HG02840 (cell line): ENCODE data around the gene ITGA2B.
"Not testable (repeated sequence)": the region's sequence is repeated elsewhere in the genome, so short reads cannot be mapped to it uniquely, and the experiment has no call there.

Experiments used
- ATAC-seq: cut with Tn5 transposase; IDR thresholded peaks from one replicate; pipeline ENCODE4 v1.9.1; 2021; ENCODE audit warnings: mild to moderate bottlenecking, moderate library complexity, moderate number of reproducible peaks; ENCODE audit not compliant: unreplicated experiment, low FRiP score

Gene ITGA2B

GRCh38 chr17:44372036-44372435 is 17.4 kb downstream of the ITGA2B start:
- no peak for ATAC-seq

DNA sequence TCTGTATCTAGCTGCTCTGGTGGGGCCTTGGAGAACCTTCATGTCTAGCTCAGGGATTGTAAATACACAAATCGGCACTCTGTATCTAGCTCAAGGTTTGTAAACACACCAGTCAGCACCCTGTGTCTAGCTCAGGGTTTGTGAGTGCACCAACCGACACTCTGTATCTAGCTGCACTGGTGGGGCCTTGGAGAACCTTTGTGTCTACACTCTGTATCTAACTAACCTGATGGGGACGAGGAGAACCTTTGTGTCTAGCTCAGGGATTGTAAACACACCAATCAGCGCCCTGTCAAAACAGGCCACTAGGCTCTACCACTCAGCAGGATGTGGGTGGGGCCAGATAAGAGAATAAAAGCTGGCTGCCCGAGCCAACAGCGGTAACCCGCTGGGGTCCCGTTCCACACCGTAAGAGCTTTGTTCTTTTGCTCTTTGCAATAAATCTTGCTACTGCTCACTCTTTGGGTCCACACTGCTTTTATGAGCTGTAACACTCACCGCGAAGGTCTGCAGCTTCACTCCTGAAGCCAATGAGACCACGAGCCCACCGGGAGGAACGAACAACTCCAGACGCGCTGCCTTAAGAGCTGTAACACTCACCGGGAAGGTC is 19.9 kb downstream of the ITGA2B start:
- ATAC-seq: not testable (repeated sequence)

DNA sequence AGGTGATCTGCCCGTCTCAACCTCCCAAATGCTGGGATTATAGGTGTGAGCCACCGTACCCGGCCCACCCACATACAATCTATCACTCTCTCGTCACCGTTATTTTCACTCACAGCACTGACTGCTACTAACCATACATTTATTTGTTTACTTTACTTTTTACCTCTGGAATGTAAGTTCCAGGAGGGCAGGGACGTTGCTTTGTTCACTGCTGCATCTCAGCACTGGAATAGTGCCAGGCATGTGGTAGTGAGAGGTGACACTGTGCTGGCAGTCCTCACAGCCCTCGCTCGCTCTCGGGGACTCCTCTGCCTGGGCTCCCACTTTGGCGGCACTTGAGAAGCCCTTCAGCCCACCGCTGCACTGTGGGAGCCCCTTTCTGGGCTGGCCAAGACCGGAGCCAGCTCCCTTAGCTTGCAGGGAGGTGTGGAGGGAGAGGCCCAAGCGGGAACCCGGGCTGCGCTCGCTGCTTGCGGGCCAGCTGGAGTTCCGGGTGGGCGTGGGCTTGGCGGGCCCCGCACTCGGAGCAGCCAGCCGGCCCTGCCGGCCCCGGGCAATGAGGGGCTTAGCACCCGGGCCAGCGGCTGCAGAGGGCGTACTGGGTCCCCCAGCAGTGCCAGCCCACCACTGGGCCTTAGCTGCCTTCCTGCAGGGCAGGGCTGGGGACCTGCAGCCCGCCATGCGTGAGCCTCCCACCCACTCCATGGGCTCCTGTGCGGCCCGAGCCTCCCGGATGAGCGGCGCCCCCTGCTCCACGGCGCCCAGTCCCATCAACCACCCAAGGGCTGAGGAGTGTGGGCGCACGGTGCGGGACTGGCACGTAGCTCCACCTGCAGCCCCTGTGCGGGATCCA is 20.8 kb downstream of the ITGA2B start:
- not testable (repeated sequence) for ATAC-seq

DNA sequence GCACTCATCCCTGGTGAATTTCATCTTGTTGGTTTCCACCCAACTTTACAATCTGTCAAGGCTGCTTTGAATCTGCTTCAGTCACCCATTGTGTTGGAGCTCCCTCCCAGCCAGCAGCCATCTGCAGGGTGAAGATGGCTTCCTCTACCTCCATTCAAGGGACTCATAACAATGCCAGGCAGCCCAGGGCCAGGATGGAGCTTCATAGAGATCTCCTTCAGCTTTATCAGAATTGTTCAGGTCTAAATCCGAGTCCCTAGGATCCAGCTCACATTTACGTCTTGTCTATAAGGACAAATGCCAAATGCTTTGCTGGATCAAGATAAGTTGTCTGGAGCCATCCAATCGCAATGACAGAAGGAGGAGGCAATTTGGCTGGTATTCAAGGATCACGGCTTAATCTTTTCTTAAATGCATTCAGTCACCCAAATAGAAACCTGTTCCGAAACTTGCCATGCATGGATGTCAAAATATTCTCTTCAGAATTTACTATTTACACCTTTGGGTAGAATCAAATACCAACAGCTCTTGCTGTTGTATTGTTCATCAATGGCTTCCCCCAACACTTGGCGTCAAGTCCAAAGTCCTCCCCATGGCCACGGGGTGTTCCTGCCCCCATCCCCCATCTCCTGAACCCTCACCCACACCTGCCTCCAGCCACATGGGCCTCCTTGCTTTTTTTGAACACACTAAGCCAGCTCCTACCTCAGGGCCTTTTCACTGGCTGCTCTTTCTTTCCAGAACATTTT is 22.0 kb downstream of the ITGA2B start:
- no peak for ATAC-seq

DNA sequence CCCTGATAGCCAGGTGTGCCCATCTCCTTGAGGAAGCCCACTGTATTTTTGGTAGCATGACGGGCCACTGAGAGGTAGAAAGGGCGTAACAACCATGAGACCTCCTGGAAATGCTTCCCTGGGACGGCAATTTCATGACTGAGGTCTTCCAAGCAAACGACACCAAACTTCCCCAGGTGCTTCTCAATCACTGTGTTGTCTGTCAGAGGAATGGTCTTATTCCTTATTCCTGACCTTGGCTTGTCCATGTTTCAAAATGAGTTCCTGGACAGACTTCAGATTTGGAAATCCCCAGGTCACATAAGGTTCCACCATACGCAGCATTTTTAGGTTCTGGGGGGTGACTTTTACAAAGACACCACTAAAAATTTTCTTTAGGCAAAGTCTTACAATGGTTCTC is 24.4 kb downstream of the ITGA2B start:
- ATAC-seq: not testable (repeated sequence)

DNA sequence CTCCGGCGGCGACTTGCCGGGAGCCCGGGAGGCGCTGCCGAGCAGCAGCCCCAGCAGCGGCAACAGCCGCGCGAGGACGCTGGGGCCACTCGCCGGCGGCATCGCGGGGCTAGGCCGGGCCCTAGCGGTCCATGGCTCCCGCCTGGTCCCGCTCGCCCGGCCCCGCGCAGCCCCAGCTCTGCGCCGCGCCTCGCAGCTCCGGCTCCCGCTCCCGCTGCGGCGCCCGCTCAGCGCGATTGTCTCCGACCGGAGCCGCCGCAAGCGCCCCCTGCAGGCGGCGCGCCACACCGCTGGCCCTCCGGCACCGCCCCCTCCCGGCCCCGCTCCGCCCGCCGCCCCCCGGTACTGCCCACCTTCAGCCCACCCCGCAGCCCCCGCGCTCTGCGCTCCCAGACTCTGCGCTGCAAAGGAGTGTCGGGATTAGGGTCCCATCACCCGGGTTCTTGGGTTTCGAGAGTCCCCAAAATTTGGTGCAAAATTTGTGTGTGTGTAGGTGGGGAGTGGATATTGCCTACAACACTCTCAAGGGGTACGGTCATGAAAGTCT is 25.8 kb downstream of the ITGA2B start, which contains the start of gene FAM171A2:
TSS of gene FAM171A2 (minus strand) at position 241 of the 547 bp plus-strand sequence. CDS start at position 102, 139 bp downstream.
- ATAC-seq: no peak

- ATAC-seq: no peak
Measured at GRCh38 chr17:44362949-44363612, 26.4 kb downstream of the ITGA2B start.

- no peak for ATAC-seq
Measured at GRCh38 chr17:44362459-44362948, 26.9 kb downstream of the ITGA2B start.

- ATAC-seq: no peak
Measured at GRCh38 chr17:44361292-44362260, 27.9 kb downstream of the ITGA2B start.

GRCh38 chr17:44360826-44361225 is 28.6 kb downstream of the ITGA2B start:
- no peak for ATAC-seq

GRCh38 chr17:44360144-44360533 is 29.3 kb downstream of the ITGA2B start:
- no peak for ATAC-seq

GRCh38 chr17:44359458-44360143 is 29.8 kb downstream of the ITGA2B start:
- ATAC-seq: no peak

DNA sequence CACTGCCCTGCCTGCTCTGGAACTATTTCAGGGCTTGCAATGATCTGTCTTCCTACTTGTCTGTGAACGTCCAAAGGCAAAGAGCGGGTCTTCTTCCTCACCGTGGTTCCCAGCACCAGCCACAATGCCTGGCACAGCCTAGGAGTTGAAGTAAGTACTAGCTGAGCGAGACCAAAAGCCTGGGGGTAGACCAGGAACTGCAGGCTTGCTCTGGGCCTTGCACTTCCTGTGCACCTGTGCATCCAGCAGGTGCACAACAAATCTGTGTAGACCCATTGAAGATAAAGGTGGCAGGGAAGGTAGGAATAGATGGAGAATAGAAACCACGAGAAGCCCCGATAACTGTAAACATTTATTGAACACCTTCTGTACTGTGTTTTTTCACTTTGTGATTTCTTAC is 30.4 kb downstream of the ITGA2B start:
- no peak for ATAC-seq

DNA sequence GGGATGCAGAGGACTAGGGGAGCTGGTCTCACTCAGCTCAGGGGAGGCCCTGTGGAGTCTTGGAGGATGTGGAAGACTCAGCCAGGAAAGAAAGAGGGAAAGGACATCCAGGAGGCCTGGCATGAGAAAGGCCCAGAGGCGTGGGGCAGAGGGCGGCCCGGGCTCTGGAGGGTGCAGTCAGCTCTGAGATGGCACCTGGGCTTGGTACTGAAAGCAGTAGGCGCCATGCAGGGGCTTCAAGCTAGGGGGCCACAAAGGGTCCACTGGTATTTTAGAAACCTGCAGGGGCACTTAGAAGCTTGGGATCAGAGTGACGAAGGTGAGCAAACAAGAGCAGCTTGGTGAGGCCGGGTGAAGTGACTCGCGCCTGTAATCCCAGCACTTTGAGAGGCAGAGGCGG is 31.4 kb downstream of the ITGA2B start:
- no peak for ATAC-seq

DNA sequence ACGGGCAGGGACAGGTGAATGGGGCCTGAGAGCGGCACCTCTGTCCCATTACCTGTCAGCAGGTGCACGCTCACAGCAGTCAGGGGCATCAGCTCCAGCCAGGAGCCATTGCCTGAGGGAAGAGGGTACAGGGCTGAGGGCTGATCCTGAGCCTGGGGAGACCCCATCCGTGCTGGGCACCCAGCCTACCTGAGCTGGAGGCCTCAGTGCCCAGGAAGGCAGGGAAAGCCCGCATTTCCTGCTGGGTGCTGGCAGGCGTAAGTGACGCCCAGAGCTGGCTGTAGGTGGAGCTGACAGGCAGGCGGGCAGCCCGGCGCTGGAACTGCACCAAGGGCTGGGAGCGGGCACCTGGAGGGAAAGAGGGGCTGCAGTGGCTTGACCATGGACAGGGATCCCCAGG is 33.2 kb downstream of the ITGA2B start:
- no peak for ATAC-seq

DNA sequence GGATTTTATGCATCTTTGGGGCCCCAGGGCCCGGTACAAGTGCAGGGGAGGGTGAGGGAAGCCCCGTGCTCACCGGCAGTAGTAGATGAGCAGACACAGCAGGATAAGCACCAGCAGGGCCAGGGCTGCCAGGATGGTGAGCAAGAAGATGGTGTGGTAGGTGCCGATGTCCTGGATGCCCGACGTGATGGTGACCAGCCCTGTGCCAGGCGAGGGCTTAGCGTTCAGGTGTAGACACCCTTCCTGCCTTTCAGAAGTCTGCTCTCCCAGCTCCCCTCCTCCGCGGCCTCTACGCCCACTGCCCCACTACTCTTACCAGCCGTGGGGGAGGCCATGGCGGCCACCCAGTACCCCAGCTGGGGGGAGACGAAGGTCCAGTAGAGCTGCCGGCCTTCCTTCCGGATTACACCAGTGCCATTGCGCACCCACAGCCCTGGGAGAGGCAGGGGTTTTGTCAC is 33.8 kb downstream of the ITGA2B start:
- no peak for ATAC-seq

DNA sequence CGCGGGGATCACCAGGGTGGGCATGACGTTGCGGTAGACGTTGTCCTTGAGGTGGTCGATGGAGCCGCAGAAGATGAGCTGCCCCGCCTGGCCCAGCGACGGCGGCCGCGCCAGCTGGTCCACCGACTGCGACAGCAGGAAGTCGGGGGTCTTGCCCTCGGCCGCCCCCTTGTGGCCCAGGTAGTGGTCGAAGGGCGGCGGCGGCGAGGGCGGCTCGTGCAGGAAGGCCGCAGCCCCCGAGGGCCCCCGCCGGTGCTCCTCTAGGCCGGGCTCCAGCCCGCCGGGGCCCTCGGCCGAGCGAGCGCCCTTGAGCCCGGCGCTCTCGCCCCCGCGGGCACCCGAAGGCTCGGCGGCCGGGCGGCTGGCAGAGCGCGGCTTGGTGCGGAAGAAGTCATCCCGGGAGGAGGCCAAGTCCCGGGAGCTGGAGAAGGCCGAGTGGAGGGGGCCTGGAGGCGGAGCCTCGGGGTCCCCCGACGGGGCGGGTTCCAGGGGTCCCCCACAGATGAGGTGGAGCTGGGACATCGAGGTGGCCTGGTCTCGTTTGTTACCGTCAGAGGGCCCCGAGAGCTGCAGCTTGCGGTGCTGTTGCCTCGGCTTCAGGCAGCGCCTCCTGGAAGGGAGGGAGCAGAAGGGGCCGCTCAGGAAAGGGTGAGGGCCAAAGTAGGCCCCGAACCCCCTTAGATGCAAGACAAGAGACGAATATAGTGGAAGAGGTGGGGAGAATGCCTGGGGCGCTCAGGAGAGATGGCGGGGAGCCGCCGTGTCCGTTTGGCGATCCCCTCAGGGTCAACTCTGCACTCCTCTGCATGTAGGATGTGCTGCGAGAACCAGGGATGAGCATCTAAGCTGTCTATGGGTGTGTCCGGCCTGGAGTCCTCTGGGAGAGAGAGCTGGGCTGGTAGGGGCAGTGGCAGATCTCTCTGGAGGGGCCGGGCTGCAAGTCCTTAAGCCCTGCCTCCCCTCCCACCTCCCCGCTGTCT is 34.6 kb downstream of the ITGA2B start:
- ATAC-seq: no peak
